Activated CD4-positive, alpha-beta T cell treated with anti-CD3 and anti-CD28 coated beads, Interleukin-2, amount 50 U/mL, for 16 hours (primary cell): ENCODE measurements around the gene RAB11FIP3.
A peak's percentile ranks its signal among the peaks of the same experiment; 100 is the strongest.

Experiments
- DNase-seq: peaks from one replicate; pipeline ENCODE4 v3.0.0-alpha.2; 2020

RAB11FIP3 gene

GRCh38 chr16:557463-558297 lies 132.2 kb downstream of the RAB11FIP3 start:
- DNase-seq: no peak

- DNase-seq: no peak
Measured at GRCh38 chr16:558298-559020, 133.0 kb downstream of the RAB11FIP3 start.

GRCh38 chr16:559021-559380 lies 133.6 kb downstream of the RAB11FIP3 start:
- no peak for DNase-seq

- no peak for DNase-seq
Measured at GRCh38 chr16:559411-560203, 134.2 kb downstream of the RAB11FIP3 start.

- DNase-seq: no peak
Measured at GRCh38 chr16:560204-560700, 134.8 kb downstream of the RAB11FIP3 start, which contains the start of gene PRR35. Gene PRR35, plus strand, starts transcription at chr16:560394. Its CDS starts 2,901 bp downstream, at chr16:563295.

- no peak for DNase-seq
Measured at GRCh38 chr16:560701-561412, 135.4 kb downstream of the RAB11FIP3 start.

- DNase-seq: no peak
Measured at GRCh38 chr16:561413-561794, 136.0 kb downstream of the RAB11FIP3 start.

- no peak for DNase-seq
Measured at GRCh38 chr16:561957-562938, 136.8 kb downstream of the RAB11FIP3 start.

- no peak for DNase-seq
Measured at GRCh38 chr16:563072-563644, 137.7 kb downstream of the RAB11FIP3 start.

- no peak for DNase-seq
Measured at GRCh38 chr16:564690-565418, 139.4 kb downstream of the RAB11FIP3 start.

- no peak for DNase-seq
Measured at GRCh38 chr16:565419-566330, 140.2 kb downstream of the RAB11FIP3 start.

- DNase-seq: peak; percentile 57
Measured at GRCh38 chr16:566475-567372, 141.3 kb downstream of the RAB11FIP3 start, which contains the start of gene NHLRC4. Gene NHLRC4, plus strand, starts transcription at chr16:567005. Its CDS starts 1,043 bp downstream, at chr16:568048.

- DNase-seq: no peak
Measured at GRCh38 chr16:567373-568256, 142.2 kb downstream of the RAB11FIP3 start.

- DNase-seq: no peak
Measured at GRCh38 chr16:568401-569258, 143.2 kb downstream of the RAB11FIP3 start.

GRCh38 chr16:569445-570254 lies 144.2 kb downstream of the RAB11FIP3 start, which contains the start of gene PIGQ:
Gene PIGQ, plus strand, starts transcription at chr16:569968. Its CDS starts 4,107 bp downstream, at chr16:574075.
- DNase-seq: peak; percentile 68
